ENCODE data around the gene GPR148.
"Not testable (repeated sequence)": the region's sequence is repeated elsewhere in the genome, so short reads cannot be mapped to it uniquely, and the experiment has no call there.

GPR148 gene

GRCh38 chr2:130728549-130729316 is at the start of gene GPR148:
GPR148 (plus strand) TSS chr2:130729070; CDS start chr2:130729152, 82 bp downstream.
- H3K4me2 ChIP-seq (ENCODE audit: low read depth, low read length, poor library complexity, severe bottlenecking) = no peak within 1 kb of the TSS
- H3K79me2 ChIP-seq (ENCODE audit: insufficient read depth, low read length) = no peaks in the 10 kb centered on the region
- no peaks in the 10 kb centered on the region for H4K20me1 ChIP-seq (ENCODE audit: insufficient read depth, low read length, poor library complexity, severe bottlenecking)
- H3K9ac ChIP-seq (ENCODE audit: low read depth, low read length, poor library complexity, severe bottlenecking) = no peak within 1 kb of the TSS
- no peaks in the 10 kb centered on the region for H3F3A ChIP-seq (ENCODE audit: low read depth)
- TF ChIP-seq CTCF (conservative IDR thresholded peaks at IDR 0.05; ENCODE audit: low read length) = no peak
- H2AFZ ChIP-seq (ENCODE audit: low read length) = no peak within 1 kb of the TSS
- H3K27me3 ChIP-seq (ENCODE audit: insufficient read depth, low read length, poor library complexity, severe bottlenecking) = no peaks in the 10 kb centered on the region
- no peaks in the 10 kb centered on the region for H3K4me1 ChIP-seq (ENCODE audit: insufficient read depth, low read length, poor library complexity, severe bottlenecking)
- no peaks in the 10 kb centered on the region for H3K36me3 ChIP-seq (ENCODE audit: insufficient read depth, low read length)
- H3K9me3 ChIP-seq (ENCODE audit: insufficient read depth, low read depth, low read length) = no peaks in the 10 kb centered on the region; the same call in 1 of the 2 replicates
- H3K4me3 ChIP-seq (ENCODE audit: low read length, poor library complexity, severe bottlenecking) = no peak within 1 kb of the TSS
- H3K9me2 ChIP-seq (replicated peaks; ENCODE audit: low read depth, low read length) = no peaks in the 10 kb centered on the region

- H3K4me2 ChIP-seq (ENCODE audit: low read depth, low read length, poor library complexity, severe bottlenecking); H3K9me3 ChIP-seq (ENCODE audit: insufficient read depth, low read depth, low read length); H3K36me3 ChIP-seq (ENCODE audit: insufficient read depth, low read length); H4K20me1 ChIP-seq (ENCODE audit: insufficient read depth, low read length, poor library complexity, severe bottlenecking); H3K9me2 ChIP-seq (replicated peaks; ENCODE audit: low read depth, low read length); H3K4me3 ChIP-seq (ENCODE audit: low read length, poor library complexity, severe bottlenecking); H3K79me2 ChIP-seq (ENCODE audit: insufficient read depth, low read length); H3K27me3 ChIP-seq (ENCODE audit: insufficient read depth, low read length, poor library complexity, severe bottlenecking); H2AFZ ChIP-seq (ENCODE audit: low read length); H3K9ac ChIP-seq (ENCODE audit: low read depth, low read length, poor library complexity, severe bottlenecking); H3F3A ChIP-seq (ENCODE audit: low read depth); H3K4me1 ChIP-seq (ENCODE audit: insufficient read depth, low read length, poor library complexity, severe bottlenecking): not testable (repeated sequence)
Measured at GRCh38 chr2:130692041-130692770, 36.7 kb upstream of the GPR148 start.

- not testable (repeated sequence) for H3K9ac ChIP-seq (ENCODE audit: low read depth, low read length, poor library complexity, severe bottlenecking); H3K79me2 ChIP-seq (ENCODE audit: insufficient read depth, low read length); H3K9me3 ChIP-seq (ENCODE audit: insufficient read depth, low read depth, low read length); H3K4me3 ChIP-seq (ENCODE audit: low read length, poor library complexity, severe bottlenecking); H3K4me2 ChIP-seq (ENCODE audit: low read depth, low read length, poor library complexity, severe bottlenecking); H3K9me2 ChIP-seq (replicated peaks; ENCODE audit: low read depth, low read length); H3K4me1 ChIP-seq (ENCODE audit: insufficient read depth, low read length, poor library complexity, severe bottlenecking); H3F3A ChIP-seq (ENCODE audit: low read depth); H4K20me1 ChIP-seq (ENCODE audit: insufficient read depth, low read length, poor library complexity, severe bottlenecking); H2AFZ ChIP-seq (ENCODE audit: low read length); H3K27me3 ChIP-seq (ENCODE audit: insufficient read depth, low read length, poor library complexity, severe bottlenecking); H3K36me3 ChIP-seq (ENCODE audit: insufficient read depth, low read length)
Measured at GRCh38 chr2:130693474-130693873, 35.4 kb upstream of the GPR148 start.

- H3K9me2 ChIP-seq (replicated peaks; ENCODE audit: low read depth, low read length); H3K9ac ChIP-seq (ENCODE audit: low read depth, low read length, poor library complexity, severe bottlenecking): not testable (repeated sequence)
Measured at GRCh38 chr2:130703250-130703649, 25.6 kb upstream of the GPR148 start.

GRCh38 chr2:130714795-130715194 is 14.1 kb upstream of the GPR148 start:
- H4K20me1 ChIP-seq (ENCODE audit: insufficient read depth, low read length, poor library complexity, severe bottlenecking); H3K4me1 ChIP-seq (ENCODE audit: insufficient read depth, low read length, poor library complexity, severe bottlenecking); H3F3A ChIP-seq (ENCODE audit: low read depth); H3K4me3 ChIP-seq (ENCODE audit: low read length, poor library complexity, severe bottlenecking); H3K36me3 ChIP-seq (ENCODE audit: insufficient read depth, low read length); H3K9ac ChIP-seq (ENCODE audit: low read depth, low read length, poor library complexity, severe bottlenecking); H2AFZ ChIP-seq (ENCODE audit: low read length); H3K4me2 ChIP-seq (ENCODE audit: low read depth, low read length, poor library complexity, severe bottlenecking); H3K9me2 ChIP-seq (replicated peaks; ENCODE audit: low read depth, low read length); H3K9me3 ChIP-seq (ENCODE audit: insufficient read depth, low read depth, low read length); H3K79me2 ChIP-seq (ENCODE audit: insufficient read depth, low read length); H3K27me3 ChIP-seq (ENCODE audit: insufficient read depth, low read length, poor library complexity, severe bottlenecking): not testable (repeated sequence)

More at GRCh38 chr2:130703250-130703649, 25.6 kb upstream of the GPR148 start:
- not testable (repeated sequence) for H3K79me2 ChIP-seq (ENCODE audit: insufficient read depth, low read length); H3K4me2 ChIP-seq (ENCODE audit: low read depth, low read length, poor library complexity, severe bottlenecking); H2AFZ ChIP-seq (ENCODE audit: low read length); H4K20me1 ChIP-seq (ENCODE audit: insufficient read depth, low read length, poor library complexity, severe bottlenecking); H3K4me1 ChIP-seq (ENCODE audit: insufficient read depth, low read length, poor library complexity, severe bottlenecking); H3K27me3 ChIP-seq (ENCODE audit: insufficient read depth, low read length, poor library complexity, severe bottlenecking); H3K36me3 ChIP-seq (ENCODE audit: insufficient read depth, low read length); H3K4me3 ChIP-seq (ENCODE audit: low read length, poor library complexity, severe bottlenecking); H3F3A ChIP-seq (ENCODE audit: low read depth); H3K9me3 ChIP-seq (ENCODE audit: insufficient read depth, low read depth, low read length)

Measured in Loucy (cell line).